SH-SY5Y (cell line): ENCODE results near the gene SETD5.

Experiments
- GATA2 ChIP-seq: IDR thresholded peaks from 2 replicates; pipeline ENCODE4 v1.6.1; 2011; ENCODE audit warnings: mild to moderate bottlenecking, low read depth, low read length
- GATA3 ChIP-seq: IDR thresholded peaks from 2 replicates; pipeline ENCODE4 v1.6.1; 2011; ENCODE audit warnings: low read depth, mild to moderate bottlenecking, low read length, moderate library complexity

GRCh38 chr3:9441501-9442221 is 44.2 kb downstream of the SETD5 start:
- TF ChIP-seq GATA2 (no peak), GATA3 (no peak)
